GM23338 (cell line): ENCODE data around the gene NDUFS6.

Source experiments
- EZH2 ChIP-seq: fragments of 200-600 bp; sonication (generic); IDR thresholded peaks from one replicate; pipeline ENCODE4 v1.8.0; 2017; ENCODE audit warnings: antibody characterized with exemption, mild to moderate bottlenecking, low read depth; ENCODE audit not compliant: unreplicated experiment
- EZH2phosphoT487 ChIP-seq: fragments of 200-600 bp; sonication (generic); IDR thresholded peaks from one replicate; pipeline ENCODE4 v1.8.1; 2018; ENCODE audit warnings: antibody characterized with exemption; ENCODE audit not compliant: unreplicated experiment
- TF ChIP-seq, protein P1 (sequence below), 2 experiments: fragments of 200-600 bp in 1 of 2; sonication (generic) in 1 of 2; conservative IDR thresholded peaks; 2 replicates each; pipeline versions ENCODE4 v1.5.1 to v1.6.1; 2016 to 2017; ENCODE audit warnings: antibody characterized with exemption in 2 of 2, low read depth in 2 of 2, mild to moderate bottlenecking in 2 of 2, moderate library complexity in 1 of 2

DNA sequence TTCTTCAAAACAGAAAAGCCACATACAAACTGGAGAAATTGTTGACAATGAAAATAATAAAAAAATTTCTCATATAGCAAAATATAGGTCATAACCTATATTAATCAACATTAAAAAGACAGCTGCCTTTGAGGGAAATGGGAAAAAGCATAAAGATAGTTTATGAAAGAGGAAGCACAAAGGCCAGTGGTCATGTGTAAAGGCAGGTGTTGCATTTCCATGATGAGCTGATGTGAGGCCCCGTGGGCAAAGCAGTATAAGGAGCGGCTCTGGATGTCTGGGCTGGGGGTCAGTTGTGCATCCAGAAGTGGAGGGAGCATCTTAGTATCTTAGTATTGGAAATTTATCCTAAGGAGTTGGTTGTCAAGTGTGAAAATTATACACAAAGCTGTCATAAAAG, 18.3 kb downstream of the NDUFS6 start:
- TF ChIP-seq EZH2phosphoT487 (no peak), EZH2 (no peak)
- TF ChIP-seq, protein P1, sequence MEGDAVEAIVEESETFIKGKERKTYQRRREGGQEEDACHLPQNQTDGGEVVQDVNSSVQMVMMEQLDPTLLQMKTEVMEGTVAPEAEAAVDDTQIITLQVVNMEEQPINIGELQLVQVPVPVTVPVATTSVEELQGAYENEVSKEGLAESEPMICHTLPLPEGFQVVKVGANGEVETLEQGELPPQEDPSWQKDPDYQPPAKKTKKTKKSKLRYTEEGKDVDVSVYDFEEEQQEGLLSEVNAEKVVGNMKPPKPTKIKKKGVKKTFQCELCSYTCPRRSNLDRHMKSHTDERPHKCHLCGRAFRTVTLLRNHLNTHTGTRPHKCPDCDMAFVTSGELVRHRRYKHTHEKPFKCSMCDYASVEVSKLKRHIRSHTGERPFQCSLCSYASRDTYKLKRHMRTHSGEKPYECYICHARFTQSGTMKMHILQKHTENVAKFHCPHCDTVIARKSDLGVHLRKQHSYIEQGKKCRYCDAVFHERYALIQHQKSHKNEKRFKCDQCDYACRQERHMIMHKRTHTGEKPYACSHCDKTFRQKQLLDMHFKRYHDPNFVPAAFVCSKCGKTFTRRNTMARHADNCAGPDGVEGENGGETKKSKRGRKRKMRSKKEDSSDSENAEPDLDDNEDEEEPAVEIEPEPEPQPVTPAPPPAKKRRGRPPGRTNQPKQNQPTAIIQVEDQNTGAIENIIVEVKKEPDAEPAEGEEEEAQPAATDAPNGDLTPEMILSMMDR (conservative IDR thresholded peaks at IDR 0.05; ENCODE audit: low read depth in 2 of 2) = no peak
